GM23338 (cell line): ENCODE results near the gene CEBPB. TPM values are rescaled to one million over a fixed set of nuclear protein-coding genes. Genes with fewer than 3 reads are reported as not detected.
A peak's percentile ranks its signal among the peaks of the same experiment; 100 is the strongest.

Source experiments
- ATAC-seq: fragments of 200-7000 bp; cut with Tn5 transposase; 3 replicates; pipeline ENCODE4 v1.9.1; 2020
- DNase-seq: peaks from one replicate; pipeline ENCODE4 v3.0.0-alpha.2; 2015; ENCODE audit warnings: low spot score
- H2AFZ ChIP-seq: fragments of 200-600 bp; sonication (generic); 2 replicates; pipeline ENCODE4 v1.8.0; 2016; ENCODE audit warnings: antibody characterized with exemption, mild to moderate bottlenecking, moderate library complexity
- H3F3A ChIP-seq: fragments of 200-600 bp; sonication (generic); replicated peaks from 2 replicates; pipeline ENCODE4 v1.8.0; 2017; ENCODE audit warnings: antibody characterized with exemption, mixed run types, low read depth
- H3K27ac ChIP-seq: fragments of 200-600 bp; sonication (generic); 2 replicates; pipeline ENCODE4 v1.6.1; 2016; ENCODE audit warnings: low read depth
- H3K27me3 ChIP-seq: fragments of 200-600 bp; sonication (generic); 2 replicates; pipeline ENCODE4 v1.8.0; 2016; ENCODE audit warnings: mild to moderate bottlenecking, mixed run types, moderate library complexity; ENCODE audit not compliant: insufficient read depth
- H3K36me3 ChIP-seq: fragments of 200-600 bp; sonication (generic); 2 replicates; pipeline ENCODE4 v1.8.0; 2016; ENCODE audit warnings: mild to moderate bottlenecking; ENCODE audit not compliant: insufficient read depth
- H3K4me1 ChIP-seq: fragments of 200-600 bp; sonication (generic); 2 replicates; pipeline ENCODE4 v1.8.0; 2016; ENCODE audit warnings: mild to moderate bottlenecking, moderate library complexity; ENCODE audit not compliant: insufficient read depth
- H3K4me2 ChIP-seq: fragments of 200-600 bp; sonication (generic); 2 replicates; pipeline ENCODE4 v1.7.1; 2017; ENCODE audit warnings: mixed run types
- H3K4me3 ChIP-seq: fragments of 200-600 bp; sonication (generic); 2 replicates; pipeline ENCODE4 v1.6.1; 2016; ENCODE audit warnings: mixed run types
- H3K79me2 ChIP-seq: fragments of 200-600 bp; sonication (generic); replicated peaks from 2 replicates; pipeline ENCODE4 v1.8.0; 2017; ENCODE audit warnings: mild to moderate bottlenecking; ENCODE audit not compliant: insufficient read depth
- H3K9me2 ChIP-seq: fragments of 200-600 bp; sonication (generic); 2 replicates; pipeline ENCODE4 v1.8.0; 2017; ENCODE audit not compliant: insufficient read depth
- H4K20me1 ChIP-seq: fragments of 200-600 bp; sonication (generic); replicated peaks from 2 replicates; pipeline ENCODE4 v1.8.0; 2017; ENCODE audit warnings: mild to moderate bottlenecking; ENCODE audit not compliant: insufficient read depth
- H3K27ac Mint-ChIP-seq: 2 replicates; pipeline ENCODE4 v1.8.0; 2020; ENCODE audit warnings: inconsistent platforms, mild to moderate bottlenecking, moderate library complexity, mixed read lengths
- H3K27me3 Mint-ChIP-seq: 3 replicates; pipeline ENCODE4 v1.8.0; 2022; ENCODE audit warnings: low read depth, mild to moderate bottlenecking, moderate library complexity, mixed read lengths, inconsistent platforms; ENCODE audit not compliant: insufficient read depth, poor library complexity
- H3K36me3 Mint-ChIP-seq: 3 replicates; pipeline ENCODE4 v1.8.0; 2021; ENCODE audit warnings: low read depth, mild to moderate bottlenecking, inconsistent platforms, moderate library complexity, mixed read lengths
- H3K4me1 Mint-ChIP-seq: 3 replicates; pipeline ENCODE4 v1.8.0; 2020; ENCODE audit warnings: mild to moderate bottlenecking, inconsistent platforms, mixed read lengths
- H3K4me3 Mint-ChIP-seq: 3 replicates; pipeline ENCODE4 v1.8.0; 2021; ENCODE audit warnings: moderate library complexity, mild to moderate bottlenecking, inconsistent platforms, mixed read lengths
- H3K9me3 Mint-ChIP-seq: 3 replicates; pipeline ENCODE4 v1.8.0; 2020; ENCODE audit warnings: moderate library complexity, mild to moderate bottlenecking, inconsistent platforms, mixed read lengths
- EZH2 ChIP-seq: fragments of 200-600 bp; sonication (generic); IDR thresholded peaks from one replicate; pipeline ENCODE4 v1.8.0; 2017; ENCODE audit warnings: antibody characterized with exemption, mild to moderate bottlenecking, low read depth; ENCODE audit not compliant: unreplicated experiment
- STAT1 ChIP-seq: IDR thresholded peaks from one replicate; pipeline ENCODE4 v1.6.1; 2016; ENCODE audit warnings: antibody characterized with exemption; ENCODE audit not compliant: unreplicated experiment
- ZNF114 ChIP-seq: fragments of 250-450 bp; sonication (Bioruptor Pico); IDR thresholded peaks from 2 replicates; pipeline ENCODE4 v1.5.0; 2020; ENCODE audit warnings: mild to moderate bottlenecking, moderate library complexity
- ZNF331 ChIP-seq: fragments of 250-450 bp; sonication (Bioruptor Pico); IDR thresholded peaks from 2 replicates; pipeline ENCODE4 v1.5.0; 2020; ENCODE audit warnings: low read depth, mild to moderate bottlenecking, moderate library complexity
- polyA plus RNA-seq: library from polyadenylated mRNA; unstranded; fragments of >200 nt; fragmentation: Nextera tagmentation; extraction: Ambion mirVana; gene quantifications from 2 replicates; pipeline ENCODE4 v1.2.1, GENCODE V29; 2016
- total RNA-seq: library from RNA; depleted of rRNA; stranded (reverse); fragments of >200 nt; shearing (Covaris generic); gene quantifications from 2 replicates; pipeline ENCODE4 v1.2.3, GENCODE V29; 2014
- TF ChIP-seq, protein P1 (sequence below), 2 experiments: fragments of 200-600 bp in 1 of 2; sonication (generic) in 1 of 2; conservative IDR thresholded peaks; 2 replicates each; pipeline versions ENCODE4 v1.5.1 to v1.6.1; 2016 to 2017; ENCODE audit warnings: antibody characterized with exemption in 2 of 2, low read depth in 2 of 2, mild to moderate bottlenecking in 2 of 2, moderate library complexity in 1 of 2
- TF ChIP-seq, protein P2 (sequence below): IDR thresholded peaks from one replicate; pipeline ENCODE4 v1.6.1; 2018; ENCODE audit warnings: antibody characterized with exemption; ENCODE audit not compliant: unreplicated experiment

Gene CEBPB
- total and polyA plus RNA-seq, 2 experiments from 2014 or later: 20.6 to 25.4 TPM

DNA sequence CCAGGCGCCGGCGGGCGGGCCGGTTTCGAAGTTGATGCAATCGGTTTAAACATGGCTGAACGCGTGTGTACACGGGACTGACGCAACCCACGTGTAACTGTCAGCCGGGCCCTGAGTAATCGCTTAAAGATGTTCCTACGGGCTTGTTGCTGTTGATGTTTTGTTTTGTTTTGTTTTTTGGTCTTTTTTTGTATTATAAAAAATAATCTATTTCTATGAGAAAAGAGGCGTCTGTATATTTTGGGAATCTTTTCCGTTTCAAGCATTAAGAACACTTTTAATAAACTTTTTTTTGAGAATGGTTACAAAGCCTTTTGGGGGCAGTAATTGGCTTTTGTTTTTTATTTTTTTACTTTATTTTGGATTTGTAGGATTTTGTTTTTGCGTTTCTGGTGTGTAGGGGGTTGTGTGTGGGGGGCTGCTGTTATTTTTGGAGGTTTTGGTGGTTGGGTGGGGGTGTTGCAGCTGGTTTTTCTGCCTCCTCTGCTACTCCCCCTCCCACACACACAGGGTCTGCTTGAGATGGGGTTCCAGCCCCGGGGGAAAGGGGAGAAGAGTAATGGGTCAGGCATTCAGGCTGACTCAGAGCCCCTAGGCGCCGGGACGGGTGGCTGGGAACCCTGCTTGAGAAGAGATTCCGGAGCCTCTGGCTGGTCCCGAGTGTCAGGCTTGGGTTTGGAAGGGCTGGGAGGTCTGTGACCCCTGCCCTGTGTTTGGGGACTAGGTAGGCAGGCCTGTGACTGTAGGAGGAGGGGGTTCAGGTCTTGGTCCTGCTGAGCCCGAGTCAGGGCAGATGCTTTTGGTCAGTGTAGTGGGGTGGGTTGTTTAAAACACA is 2.0 kb downstream of the CEBPB start (continued):
- TF ChIP-seq, protein P1, sequence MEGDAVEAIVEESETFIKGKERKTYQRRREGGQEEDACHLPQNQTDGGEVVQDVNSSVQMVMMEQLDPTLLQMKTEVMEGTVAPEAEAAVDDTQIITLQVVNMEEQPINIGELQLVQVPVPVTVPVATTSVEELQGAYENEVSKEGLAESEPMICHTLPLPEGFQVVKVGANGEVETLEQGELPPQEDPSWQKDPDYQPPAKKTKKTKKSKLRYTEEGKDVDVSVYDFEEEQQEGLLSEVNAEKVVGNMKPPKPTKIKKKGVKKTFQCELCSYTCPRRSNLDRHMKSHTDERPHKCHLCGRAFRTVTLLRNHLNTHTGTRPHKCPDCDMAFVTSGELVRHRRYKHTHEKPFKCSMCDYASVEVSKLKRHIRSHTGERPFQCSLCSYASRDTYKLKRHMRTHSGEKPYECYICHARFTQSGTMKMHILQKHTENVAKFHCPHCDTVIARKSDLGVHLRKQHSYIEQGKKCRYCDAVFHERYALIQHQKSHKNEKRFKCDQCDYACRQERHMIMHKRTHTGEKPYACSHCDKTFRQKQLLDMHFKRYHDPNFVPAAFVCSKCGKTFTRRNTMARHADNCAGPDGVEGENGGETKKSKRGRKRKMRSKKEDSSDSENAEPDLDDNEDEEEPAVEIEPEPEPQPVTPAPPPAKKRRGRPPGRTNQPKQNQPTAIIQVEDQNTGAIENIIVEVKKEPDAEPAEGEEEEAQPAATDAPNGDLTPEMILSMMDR (conservative IDR thresholded peaks at IDR 0.05; ENCODE audit: low read depth in 2 of 2): no peak
- TF ChIP-seq STAT1: no peak

DNA sequence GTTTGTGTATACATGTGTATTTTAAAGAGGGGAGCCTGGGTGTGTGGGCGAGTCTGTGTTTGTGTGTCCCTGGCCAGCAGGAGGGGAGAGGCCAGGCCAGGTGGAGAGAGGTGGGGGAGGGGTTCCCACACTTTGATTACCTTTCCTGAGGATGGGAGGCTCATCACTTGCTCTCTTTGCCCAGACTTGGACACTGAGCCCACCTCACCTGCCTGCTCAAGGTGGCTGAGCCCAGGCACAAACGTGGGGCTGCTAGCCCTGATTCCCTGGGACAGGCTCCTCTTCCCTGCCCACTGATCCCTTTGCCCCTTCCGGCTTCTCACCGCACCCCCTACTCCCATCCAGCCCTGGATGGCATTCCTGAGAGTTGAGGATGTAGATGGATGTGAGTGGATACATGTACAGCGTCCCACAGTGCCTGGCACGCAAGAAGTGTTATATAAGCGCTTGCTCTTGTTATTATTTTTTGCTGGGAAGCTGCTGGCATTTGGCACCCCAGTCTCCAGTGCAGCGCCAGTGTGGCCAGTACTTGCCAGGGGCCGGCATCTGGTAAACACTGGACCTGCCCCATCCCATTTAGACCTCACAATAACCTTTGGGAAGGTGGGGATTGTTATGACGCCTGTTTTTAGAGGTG is 2.7 kb downstream of the CEBPB start:
- Histone ChIP-seq H3K4me1 (peaks cover 23% of the 10 kb centered on the region), H3K27me3 (no peaks in the 10 kb centered on the region), H4K20me1 (no peaks in the 10 kb centered on the region; the same call in 1 of the 2 replicates), H3K79me2 (peaks cover 29% of the 10 kb centered on the region), H3K36me3 (no peaks in the 10 kb centered on the region), H3K4me3 (peak overlapping the region; percentile 90), H3F3A (0 out of 2 replicates have a peak, but pooled peaks cover 8% of the 10 kb centered on the region), H2AFZ (no peak overlapping the region), H3K9me2 (no peaks in the 10 kb centered on the region), H3K27ac (0 out of 2 replicates have a peak overlapping the region, but pooled peaks have one; percentile 72), H3K4me2 (peak overlapping the region; percentile 100)
- no peak for ATAC-seq
- Mint-ChIP-seq H3K27ac (peak overlapping the region; percentile 98), H3K27me3 (peaks cover 16% of the 10 kb centered on the region), H3K36me3 (peaks cover 24% of the 10 kb centered on the region), H3K9me3 (peaks cover 2% of the 10 kb centered on the region; the same call in 1 of the 3 replicates), H3K4me3 (peak overlapping the region; percentile 96), H3K4me1 (peaks cover 46% of the 10 kb centered on the region)
- TF ChIP-seq EZH2 (no peak), ZNF331 (CRISPR knock-in tag) (no peak), ZNF114 (CRISPR knock-in tag) (no peak)
- TF ChIP-seq, protein P1 (conservative IDR thresholded peaks at IDR 0.05; ENCODE audit: low read depth in 2 of 2): no peak
- no peak for DNase-seq

DNA sequence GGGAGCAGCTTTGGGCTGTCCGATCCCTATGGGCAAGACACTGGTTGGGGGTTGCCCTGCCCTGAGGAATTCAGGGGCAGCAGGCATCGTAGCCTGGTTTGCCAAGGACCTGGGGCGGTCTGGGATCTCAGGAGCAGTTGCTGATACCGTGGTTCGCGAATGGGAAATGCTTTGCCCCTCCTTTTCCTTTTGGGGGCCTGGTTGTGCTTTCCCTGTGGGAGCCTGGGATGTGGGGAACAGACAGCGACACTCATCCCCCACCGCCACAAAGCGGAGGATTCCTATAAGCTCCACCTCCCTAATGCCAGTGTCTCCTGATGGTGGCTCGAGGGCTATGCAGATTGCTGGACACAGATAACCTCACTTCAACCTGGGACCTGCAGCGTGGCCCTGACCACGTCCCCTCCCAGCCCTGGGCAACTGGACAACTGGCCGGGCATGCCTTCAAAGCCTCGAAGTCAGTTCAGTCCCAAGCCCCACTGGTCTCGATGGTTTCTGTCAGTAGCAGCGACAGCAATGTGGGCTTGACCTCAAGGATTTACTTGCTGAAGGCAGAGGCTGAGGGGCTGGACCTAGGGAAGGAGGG is 3.3 kb downstream of the CEBPB start:
- Mint-ChIP-seq H3K9me3 (peaks cover 8% of the 10 kb centered on the region; the same call in 2 of the 3 replicates), H3K27ac (peak overlapping the region; percentile 98), H3K4me1 (peaks cover 44% of the 10 kb centered on the region), H3K27me3 (peaks cover 13% of the 10 kb centered on the region), H3K4me3 (peak overlapping the region; percentile 96), H3K36me3 (peaks cover 24% of the 10 kb centered on the region)
- H3K4me1 ChIP-seq: peaks cover 23% of the 10 kb centered on the region
- H4K20me1 ChIP-seq: no peaks in the 10 kb centered on the region; the same call in 1 of the 2 replicates
- peak; percentile 35 for DNase-seq
- ATAC-seq: no peak
- TF ChIP-seq, protein P1 (conservative IDR thresholded peaks at IDR 0.05; ENCODE audit: low read depth in 2 of 2): no peak
- TF ChIP-seq, protein P2, sequence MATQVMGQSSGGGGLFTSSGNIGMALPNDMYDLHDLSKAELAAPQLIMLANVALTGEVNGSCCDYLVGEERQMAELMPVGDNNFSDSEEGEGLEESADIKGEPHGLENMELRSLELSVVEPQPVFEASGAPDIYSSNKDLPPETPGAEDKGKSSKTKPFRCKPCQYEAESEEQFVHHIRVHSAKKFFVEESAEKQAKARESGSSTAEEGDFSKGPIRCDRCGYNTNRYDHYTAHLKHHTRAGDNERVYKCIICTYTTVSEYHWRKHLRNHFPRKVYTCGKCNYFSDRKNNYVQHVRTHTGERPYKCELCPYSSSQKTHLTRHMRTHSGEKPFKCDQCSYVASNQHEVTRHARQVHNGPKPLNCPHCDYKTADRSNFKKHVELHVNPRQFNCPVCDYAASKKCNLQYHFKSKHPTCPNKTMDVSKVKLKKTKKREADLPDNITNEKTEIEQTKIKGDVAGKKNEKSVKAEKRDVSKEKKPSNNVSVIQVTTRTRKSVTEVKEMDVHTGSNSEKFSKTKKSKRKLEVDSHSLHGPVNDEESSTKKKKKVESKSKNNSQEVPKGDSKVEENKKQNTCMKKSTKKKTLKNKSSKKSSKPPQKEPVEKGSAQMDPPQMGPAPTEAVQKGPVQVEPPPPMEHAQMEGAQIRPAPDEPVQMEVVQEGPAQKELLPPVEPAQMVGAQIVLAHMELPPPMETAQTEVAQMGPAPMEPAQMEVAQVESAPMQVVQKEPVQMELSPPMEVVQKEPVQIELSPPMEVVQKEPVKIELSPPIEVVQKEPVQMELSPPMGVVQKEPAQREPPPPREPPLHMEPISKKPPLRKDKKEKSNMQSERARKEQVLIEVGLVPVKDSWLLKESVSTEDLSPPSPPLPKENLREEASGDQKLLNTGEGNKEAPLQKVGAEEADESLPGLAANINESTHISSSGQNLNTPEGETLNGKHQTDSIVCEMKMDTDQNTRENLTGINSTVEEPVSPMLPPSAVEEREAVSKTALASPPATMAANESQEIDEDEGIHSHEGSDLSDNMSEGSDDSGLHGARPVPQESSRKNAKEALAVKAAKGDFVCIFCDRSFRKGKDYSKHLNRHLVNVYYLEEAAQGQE: no peak
- peak overlapping the region; percentile 100 for H3K4me2 ChIP-seq
- H3F3A ChIP-seq: 0 out of 2 replicates have a peak, but pooled peaks cover 8% of the 10 kb centered on the region
- H3K9me2 ChIP-seq: no peaks in the 10 kb centered on the region
- H3K27me3 ChIP-seq: no peaks in the 10 kb centered on the region
- H3K27ac ChIP-seq: peak overlapping the region; percentile 72; the same call in 1 of the 2 replicates
- no peaks in the 10 kb centered on the region for H3K36me3 ChIP-seq
- peak overlapping the region; percentile 90 for H3K4me3 ChIP-seq
- H3K79me2 ChIP-seq: peaks cover 29% of the 10 kb centered on the region
- H2AFZ ChIP-seq: no peak overlapping the region
